MM.1S (cell line): Measurements from ENCODE around the gene CPVL.

Source experiments
- DNase-seq: peaks from one replicate; pipeline ENCODE4 v3.0.0-alpha.2; 2015
- H2AFZ ChIP-seq: fragments of 300-600 bp; sonication (generic); 2 replicates; pipeline ENCODE4 v1.6.0; 2016; ENCODE audit warnings: antibody characterized with exemption, low read length
- H3F3A ChIP-seq: fragments of 300-600 bp; sonication (generic); 2 replicates; pipeline ENCODE4 v1.6.1; 2016; ENCODE audit warnings: mild to moderate bottlenecking, antibody characterized with exemption, low read length, moderate library complexity, mixed read lengths; ENCODE audit not compliant: insufficient read depth
- H3K27ac ChIP-seq: fragments of 300-600 bp; sonication (generic); 2 replicates; pipeline ENCODE4 v1.5.1; 2016; ENCODE audit warnings: mild to moderate bottlenecking, low read length
- H3K27me3 ChIP-seq: fragments of 300-600 bp; sonication (generic); replicated peaks from 2 replicates; pipeline ENCODE4 v1.6.0; 2016; ENCODE audit warnings: low read length; ENCODE audit not compliant: insufficient read depth
- H3K36me3 ChIP-seq: fragments of 300-600 bp; sonication (generic); replicated peaks from 2 replicates; pipeline ENCODE4 v1.6.1; 2016; ENCODE audit warnings: mild to moderate bottlenecking, low read length, mixed read lengths; ENCODE audit not compliant: insufficient read depth
- H3K4me1 ChIP-seq: fragments of 300-600 bp; sonication (generic); 2 replicates; pipeline ENCODE4 v1.6.1; 2016; ENCODE audit warnings: low read length, mixed read lengths
- H3K4me2 ChIP-seq: fragments of 300-600 bp; sonication (generic); 2 replicates; pipeline ENCODE4 v1.6.0; 2016; ENCODE audit warnings: low read depth, low read length
- H3K4me3 ChIP-seq: fragments of 300-600 bp; sonication (generic); 2 replicates; pipeline ENCODE4 v1.5.1; 2016; ENCODE audit warnings: low read length, mixed read lengths
- H3K79me2 ChIP-seq: fragments of 300-600 bp; sonication (generic); 2 replicates; pipeline ENCODE4 v1.6.1; 2016; ENCODE audit warnings: mixed run types, low read length, mixed read lengths
- H3K9ac ChIP-seq: fragments of 300-600 bp; sonication (generic); 2 replicates; pipeline ENCODE4 v1.6.1; 2016; ENCODE audit warnings: low read length, mixed read lengths
- H3K9me2 ChIP-seq: fragments of 300-600 bp; sonication (generic); replicated peaks from 2 replicates; pipeline ENCODE4 v1.6.1; 2016; ENCODE audit warnings: mild to moderate bottlenecking, low read length, mixed read lengths; ENCODE audit not compliant: insufficient read depth
- H3K9me3 ChIP-seq: fragments of 300-600 bp; sonication (generic); replicated peaks from 2 replicates; pipeline ENCODE4 v1.6.1; 2016; ENCODE audit warnings: mild to moderate bottlenecking, low read length, mixed read lengths; ENCODE audit not compliant: insufficient read depth
- H4K20me1 ChIP-seq: fragments of 300-600 bp; sonication (generic); 2 replicates; pipeline ENCODE4 v1.6.1; 2016; ENCODE audit warnings: mild to moderate bottlenecking, low read length, moderate library complexity, mixed read lengths; ENCODE audit not compliant: insufficient read depth
- EZH2 ChIP-seq: fragments of 300-600 bp; sonication (generic); optimal IDR thresholded peaks from 2 replicates; pipeline ENCODE3; 2017; ENCODE audit warnings: low read depth, mild to moderate bottlenecking, antibody characterized with exemption, low read length, mixed read lengths
- EZH2phosphoT487 ChIP-seq: fragments of 300-600 bp; sonication (generic); IDR thresholded peaks from 2 replicates; pipeline ENCODE4 v1.6.1; 2018; ENCODE audit warnings: antibody characterized with exemption, low read length
- TF ChIP-seq, protein P1 (sequence below): fragments of 300-600 bp; sonication (generic); IDR thresholded peaks from 2 replicates; pipeline ENCODE4 v1.5.1; 2016; ENCODE audit warnings: antibody characterized with exemption, low read length, mixed read lengths

Gene CPVL

DNA sequence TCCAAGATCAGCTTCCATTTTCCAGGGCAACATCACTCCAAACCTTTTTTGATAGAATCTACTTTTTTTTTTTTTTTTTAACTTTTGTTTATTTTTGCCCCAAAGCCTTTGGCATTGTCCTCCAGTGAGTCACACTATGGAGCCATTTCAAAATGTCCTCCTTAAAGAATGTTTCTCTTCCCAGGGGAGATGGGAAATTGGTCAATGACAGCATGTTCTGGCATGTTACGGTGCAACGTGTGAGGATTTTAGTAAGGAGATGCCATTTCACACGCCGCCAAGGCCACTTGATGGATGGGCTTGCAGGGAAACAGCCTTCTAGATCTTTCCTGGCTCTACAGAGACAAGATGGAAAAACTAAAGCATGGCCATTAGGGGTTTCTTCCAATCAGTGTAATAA is 157.5 kb downstream of the CPVL start:
- Histone ChIP-seq H3F3A (no peaks in the 10 kb centered on the region), H4K20me1 (no peaks in the 10 kb centered on the region), H2AFZ (no peak overlapping the region), H3K36me3 (no peaks in the 10 kb centered on the region), H3K9me2 (no peaks in the 10 kb centered on the region), H3K4me2 (no peak overlapping the region), H3K9me3 (no peaks in the 10 kb centered on the region), H3K79me2 (no peaks in the 10 kb centered on the region), H3K4me3 (no peak overlapping the region), H3K9ac (no peak overlapping the region), H3K4me1 (no peaks in the 10 kb centered on the region), H3K27me3 (no peaks in the 10 kb centered on the region), H3K27ac (no peak overlapping the region)
- no peak for TF ChIP-seq EZH2
- no peak for TF ChIP-seq EZH2phosphoT487
- TF ChIP-seq, protein P1, sequence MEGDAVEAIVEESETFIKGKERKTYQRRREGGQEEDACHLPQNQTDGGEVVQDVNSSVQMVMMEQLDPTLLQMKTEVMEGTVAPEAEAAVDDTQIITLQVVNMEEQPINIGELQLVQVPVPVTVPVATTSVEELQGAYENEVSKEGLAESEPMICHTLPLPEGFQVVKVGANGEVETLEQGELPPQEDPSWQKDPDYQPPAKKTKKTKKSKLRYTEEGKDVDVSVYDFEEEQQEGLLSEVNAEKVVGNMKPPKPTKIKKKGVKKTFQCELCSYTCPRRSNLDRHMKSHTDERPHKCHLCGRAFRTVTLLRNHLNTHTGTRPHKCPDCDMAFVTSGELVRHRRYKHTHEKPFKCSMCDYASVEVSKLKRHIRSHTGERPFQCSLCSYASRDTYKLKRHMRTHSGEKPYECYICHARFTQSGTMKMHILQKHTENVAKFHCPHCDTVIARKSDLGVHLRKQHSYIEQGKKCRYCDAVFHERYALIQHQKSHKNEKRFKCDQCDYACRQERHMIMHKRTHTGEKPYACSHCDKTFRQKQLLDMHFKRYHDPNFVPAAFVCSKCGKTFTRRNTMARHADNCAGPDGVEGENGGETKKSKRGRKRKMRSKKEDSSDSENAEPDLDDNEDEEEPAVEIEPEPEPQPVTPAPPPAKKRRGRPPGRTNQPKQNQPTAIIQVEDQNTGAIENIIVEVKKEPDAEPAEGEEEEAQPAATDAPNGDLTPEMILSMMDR: no peak
- no peak for DNase-seq

DNA sequence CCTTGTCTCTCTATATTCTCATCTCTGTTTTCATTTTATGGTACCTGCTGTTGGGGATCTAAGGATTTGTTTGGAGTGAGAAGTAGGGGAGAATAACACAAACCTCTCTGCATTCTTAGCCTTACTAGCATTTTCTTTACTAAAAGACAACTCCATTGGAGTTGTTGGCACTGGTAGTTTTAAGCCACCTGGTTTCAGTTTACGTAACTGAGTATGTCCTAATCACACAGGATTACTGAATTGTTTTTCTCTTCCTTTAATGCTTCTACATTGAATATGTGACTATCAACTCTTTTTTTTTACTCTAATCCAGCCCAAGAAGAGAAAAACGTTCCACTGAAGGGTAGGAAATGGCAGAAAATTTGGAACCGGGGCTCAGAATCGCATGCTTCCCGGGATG is 158.2 kb downstream of the CPVL start:
- Histone ChIP-seq H3K27me3 (no peaks in the 10 kb centered on the region), H4K20me1 (no peaks in the 10 kb centered on the region), H3K4me2 (no peak overlapping the region), H3K4me3 (no peak overlapping the region), H3K9me3 (no peaks in the 10 kb centered on the region), H3K9ac (no peak overlapping the region), H3K36me3 (no peaks in the 10 kb centered on the region), H3K27ac (no peak overlapping the region), H3K4me1 (no peaks in the 10 kb centered on the region), H3K9me2 (no peaks in the 10 kb centered on the region), H2AFZ (no peak overlapping the region), H3K79me2 (no peaks in the 10 kb centered on the region), H3F3A (no peaks in the 10 kb centered on the region)
- DNase-seq: no peak
- TF ChIP-seq, protein P1: no peak
- TF ChIP-seq EZH2phosphoT487 (no peak), EZH2 (no peak)

DNA sequence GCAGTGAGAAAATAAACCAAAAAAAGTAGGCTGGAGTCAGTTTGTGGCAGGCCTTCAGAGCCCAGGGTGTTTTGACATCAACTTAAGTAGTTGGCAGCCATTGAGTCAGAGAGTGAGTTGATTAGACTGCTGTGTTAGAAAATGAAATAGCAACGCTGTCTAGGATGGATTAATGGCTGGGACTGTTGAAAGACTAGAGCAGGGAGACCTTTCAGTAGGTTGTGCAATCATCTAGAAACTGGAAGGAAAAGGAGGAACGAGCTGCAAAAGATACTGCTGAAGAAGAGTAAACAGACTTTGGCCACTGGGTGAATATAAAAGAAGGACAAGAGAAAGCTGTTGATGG is 159.6 kb downstream of the CPVL start:
- DNase-seq: no peak
- H3K27ac ChIP-seq: no peak overlapping the region
- no peaks in the 10 kb centered on the region for H4K20me1 ChIP-seq
- H3F3A ChIP-seq: no peaks in the 10 kb centered on the region
- H3K4me1 ChIP-seq: no peaks in the 10 kb centered on the region
- H3K36me3 ChIP-seq: no peaks in the 10 kb centered on the region
- TF ChIP-seq EZH2phosphoT487: no peak
- TF ChIP-seq, protein P1: no peak
- no peak for TF ChIP-seq EZH2
- no peak overlapping the region for H2AFZ ChIP-seq
- H3K79me2 ChIP-seq: no peaks in the 10 kb centered on the region
- no peak overlapping the region for H3K4me3 ChIP-seq
- no peaks in the 10 kb centered on the region for H3K9me3 ChIP-seq
- H3K4me2 ChIP-seq: no peak overlapping the region
- H3K27me3 ChIP-seq: no peaks in the 10 kb centered on the region
- no peaks in the 10 kb centered on the region for H3K9me2 ChIP-seq
- H3K9ac ChIP-seq: no peak overlapping the region
